Measurements from ENCODE around the gene FAM47E. TPM values are rescaled to one million over a fixed set of nuclear protein-coding genes. Genes with fewer than 3 reads are reported as not detected.

FAM47E gene
- total and polyA plus RNA-seq, 2 of the 8 experiments (the other 6 are each of a cell fraction or from before 2014, with no cell fraction given): 1.3 to 1.4 TPM

DNA sequence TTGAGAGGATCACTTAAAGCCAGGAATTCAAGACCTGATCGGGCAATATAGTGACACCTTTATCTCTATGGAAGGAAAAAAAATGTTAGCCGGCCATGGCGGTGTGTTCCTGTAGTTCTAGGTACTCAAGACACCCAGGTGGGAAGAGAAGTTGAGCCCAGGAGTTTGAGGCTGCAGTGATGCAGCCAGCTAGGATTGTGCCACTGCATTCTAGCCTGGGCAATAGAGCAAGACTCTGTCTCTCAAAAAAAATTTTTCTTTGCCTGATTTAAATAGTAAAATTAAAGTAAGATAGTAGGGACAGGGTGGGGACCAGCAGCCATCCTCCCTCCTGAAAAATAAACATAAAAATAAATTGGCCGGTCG lies 16.9 kb upstream of the FAM47E start:
- peak overlapping the region; percentile 60 to 80; a peak in 3 of 4 replicates for H3K4me2 ChIP-seq (ENCODE audit: insufficient read depth in 1 of 2, low read depth in 2 of 2, low read length in 2 of 2)
- H3K23ac ChIP-seq (ENCODE audit: insufficient read length): no peak overlapping the region
- H3K14ac ChIP-seq (ENCODE audit: insufficient read length): no peak overlapping the region
- 0 out of 2 replicates have a peak overlapping the region, but pooled peaks have one; percentile 43 for H2BK20ac ChIP-seq (ENCODE audit: low read length)
- H3K79me2 ChIP-seq (ENCODE audit: control insufficient read depth in 1 of 2, insufficient read depth in 2 of 2, low read length in 2 of 2): peaks cover 0 to 12% of the 10 kb centered on the region in 2 experiments; a peak in 1 of 4 replicates
- no peak for FAIRE-seq
- no peak overlapping the region for H2AFZ ChIP-seq (ENCODE audit: low read length)
- H3K4me3 ChIP-seq (ENCODE audit: extremely low read depth in 1 of 4, insufficient read depth in 2 of 4, low read depth in 3 of 4, low read length in 4 of 4): peak overlapping the region in 2 of 4 experiments; percentile 47 to 60; a peak in 3 of 8 replicates
- H4K5ac ChIP-seq (ENCODE audit: insufficient read length, low read depth, low read length): peak overlapping the region; percentile 29
- peaks cover 0 to 15% (median 0%) of the 10 kb centered on the region in 4 experiments; a peak in 3 of 8 replicates for H3K36me3 ChIP-seq (ENCODE audit: control insufficient read depth in 2 of 4, insufficient read depth in 4 of 4, low read length in 3 of 4)
- H2AK5ac ChIP-seq (ENCODE audit: low read depth, low read length): no peak overlapping the region
- peak overlapping the region; percentile 64 for H2BK120ac ChIP-seq (replicated peaks; ENCODE audit: low read depth, low read length)
- TF ChIP-seq NANOG (IDR thresholded peaks at IDR 0.05; ENCODE audit: insufficient read depth, low read depth, low read length, poor library complexity, severe bottlenecking) (no peak), KDM1A (IDR thresholded peaks at IDR 0.05; ENCODE audit: borderline replicate concordance, low read length) (peak; percentile 37; the same call in 1 of the 2 replicates)
- POLR2A ChIA-PET (ENCODE audit: partially characterized antibody): interaction anchor here (1.9 kb wide), 1 partner anchor 72 kb away, joined by 4 read pairs; the partner anchor contains the start of gene STBD1
- no peaks in the 10 kb centered on the region for H4K20me1 ChIP-seq (replicated peaks in 1 of 2; ENCODE audit: control insufficient read depth in 1 of 2, insufficient read depth in 2 of 2, low read length in 2 of 2)
- no peak overlapping the region for H3K4ac ChIP-seq (replicated peaks; ENCODE audit: insufficient read length, low read depth, low read length)
- H3K27ac ChIP-seq (ENCODE audit: low read depth, low read length): no peak overlapping the region
- H3K27me3 ChIP-seq (replicated peaks in 1 of 4; ENCODE audit: control insufficient read depth in 3 of 4, extremely low read depth in 1 of 4, insufficient read depth in 3 of 4, low read length in 3 of 4): no peaks in the 10 kb centered on the region
- H3K79me1 ChIP-seq (ENCODE audit: low read depth, low read length): no peaks in the 10 kb centered on the region
- DNase-seq (ENCODE audit: low read depth in 1 of 2, low spot score in 2 of 2): no peak
- H3K56ac ChIP-seq (replicated peaks; ENCODE audit: insufficient read length, low read depth, low read length): no peak overlapping the region
- peak overlapping the region; percentile 30 for H4K91ac ChIP-seq (replicated peaks; ENCODE audit: insufficient read length, low read length)
- 91% methylated on average over 5 of the region's 5 CpGs; no CpG with 5 or more reads in 1 of the 2 experiments for WGBS, 2 experiments (ENCODE audit: extremely low coverage in 1 of 2, insufficient coverage in 1 of 2, insufficient read length in 1 of 2, insufficient replicate concordance in 2 of 2, low coverage in 1 of 2, low lambda C conversion rate in 2 of 2, missing lambda C conversion rate in 1 of 2)
- H3K9me3 ChIP-seq (ENCODE audit: insufficient read depth in 2 of 2, low read depth in 1 of 2, low read length in 1 of 2): peaks cover 3 to 6% of the 10 kb centered on the region in 2 experiments; a peak in 1 of 4 replicates
- peak overlapping the region; percentile 88; the same call in 1 of the 2 replicates for H2BK12ac ChIP-seq (ENCODE audit: low read depth, low read length)
- H3K4me1 ChIP-seq (replicated peaks in 1 of 4; ENCODE audit: control insufficient read depth in 3 of 4, insufficient read depth in 4 of 4, low read length in 3 of 4): peaks cover 3 to 9% (median 5%) of the 10 kb centered on the region in 4 experiments; a peak in 6 of 7 replicates
- H4K8ac ChIP-seq (ENCODE audit: extremely low read depth, insufficient read depth, low read length): peak overlapping the region; percentile 69; the same call in 1 of the 2 replicates
- H3K9ac ChIP-seq (replicated peaks in 1 of 4; ENCODE audit: extremely low read depth in 1 of 4, low read depth in 3 of 4, low read length in 3 of 4): no peak overlapping the region
- 0 out of 2 replicates have a peak overlapping the region, but pooled peaks have one; percentile 73 for H2BK5ac ChIP-seq (ENCODE audit: low read depth, low read length)
- H3K23me2 ChIP-seq (ENCODE audit: low read depth, low read length): no peaks in the 10 kb centered on the region
- no peak overlapping the region for H3K18ac ChIP-seq (ENCODE audit: extremely low read depth, low read length)
- CTCF ChIA-PET (ENCODE audit: partially characterized antibody): interaction anchor here (0.8 to 1.9 kb wide), 4 partner anchors 12 to 143 kb away, joined by 3 to 7 read pairs (median 4); no protein-coding TSS in a partner anchor
- H2BK15ac ChIP-seq (ENCODE audit: low read length): no peak overlapping the region

Measured in H1 (cell line).